Endometrium (tissue), 2 donors: Measurements from ENCODE around the gene CACNG3.

Source experiments
- FAIRE-seq: peaks from 2 replicates; lab custom pipeline; 2012; peaks lifted over from hg19 to GRCh38; lab: Jason Lieb, UNC
- donor health status: control.
- donor health status: control.

CACNG3 gene

DNA sequence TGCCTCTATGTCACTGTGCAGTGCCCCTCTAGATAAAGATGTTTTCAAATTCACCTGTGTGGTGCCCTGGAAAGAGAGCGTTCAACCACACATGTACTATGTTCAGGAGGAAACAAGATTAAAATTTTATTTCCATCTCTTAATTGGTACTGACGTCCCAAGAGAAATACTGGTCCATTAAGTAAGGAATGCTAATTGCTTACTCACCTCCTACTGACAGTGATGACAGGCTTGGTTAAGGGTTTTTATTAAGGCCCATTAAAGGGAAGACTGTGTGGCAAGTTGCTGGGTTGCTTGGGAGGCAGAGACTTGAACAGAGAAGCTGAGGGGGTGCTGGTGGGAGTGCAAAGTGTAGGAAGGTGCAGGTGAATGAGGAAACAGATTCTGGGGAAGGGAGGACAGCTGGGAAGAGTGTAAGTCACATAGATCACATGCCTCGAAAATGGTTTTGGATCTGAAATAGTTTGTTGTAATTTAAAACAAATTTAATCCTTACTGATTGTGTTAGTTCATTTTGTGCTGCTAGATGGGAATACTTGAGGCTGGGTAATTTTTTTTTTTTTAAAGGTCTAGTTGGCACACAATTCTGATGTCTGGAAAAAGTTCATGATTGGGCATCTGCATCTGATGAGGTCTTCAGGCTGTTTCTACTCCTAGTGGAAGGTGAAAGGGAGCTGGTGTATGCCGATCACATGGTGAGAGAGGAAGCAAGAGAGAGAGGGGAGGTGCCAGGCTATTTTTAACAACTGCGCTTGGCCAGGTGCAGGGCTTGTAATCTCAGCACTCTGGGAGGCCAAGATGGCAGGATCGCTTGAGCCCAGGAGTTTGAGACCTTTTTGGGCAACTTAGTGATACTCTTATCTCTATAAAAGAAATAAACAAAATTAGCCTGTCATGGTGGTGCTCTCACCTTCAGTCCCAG, 140.5 kb downstream of the CACNG3 start:
- no peak for FAIRE-seq

DNA sequence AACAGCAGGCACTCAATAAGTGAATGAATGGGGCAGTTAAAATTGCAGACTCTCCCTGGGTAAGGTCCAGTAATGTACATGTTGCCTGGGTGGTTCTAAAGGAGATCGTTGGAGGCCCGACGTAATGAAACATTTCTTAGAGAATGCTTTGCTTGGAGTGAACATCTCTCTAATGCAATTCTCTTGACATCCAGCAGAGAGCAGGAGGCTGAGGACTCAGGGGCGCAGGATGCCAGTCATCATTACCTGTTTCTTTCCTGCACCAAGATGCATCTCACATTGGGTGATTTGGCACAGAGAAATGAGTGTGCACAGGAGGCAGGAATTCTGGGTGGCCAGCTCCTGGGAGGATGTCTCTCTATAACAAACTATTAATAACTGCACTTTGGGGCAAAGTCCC, 152.9 kb downstream of the CACNG3 start:
- no peak for FAIRE-seq
